ENCODE data around the gene PTEN. TPM values are rescaled to one million over a fixed set of nuclear protein-coding genes. Genes with fewer than 3 reads are reported as not detected.

The PTEN gene
- total and polyA plus RNA-seq, 9 of the 15 experiments (the other 6 are each of a cell fraction or from before 2014, with no cell fraction given), result 8.4 to 56.9 (median 22.2) TPM

GRCh38 chr10:87861953-87862678, 1.3 kb upstream of the PTEN start (continued):
- peak; percentile 93 for TF ChIP-seq NUFIP1 (IDR thresholded peaks at IDR 0.05; ENCODE audit: partially characterized antibody)
- TF ChIP-seq ZNF76 (CRISPR knock-in tag; IDR thresholded peaks at IDR 0.05; ENCODE audit: borderline replicate concordance), result no peak
- peak; percentile 100 for TF ChIP-seq SP1 (CRISPR knock-in tag; IDR thresholded peaks at IDR 0.05)
- TF ChIP-seq AFF1 (IDR thresholded peaks at IDR 0.05; ENCODE audit: low read depth in 1 of 2, partially characterized antibody in 2 of 2), result peak; percentile 43 to 52
- TF ChIP-seq ATF7 (IDR thresholded peaks at IDR 0.05), result peak; percentile 40
- no peak for TF ChIP-seq SRSF9 (IDR thresholded peaks at IDR 0.05; ENCODE audit: borderline replicate concordance, low read depth, low read length)
- TF ChIP-seq FOXK1 (CRISPR knock-in tag; IDR thresholded peaks at IDR 0.05; ENCODE audit: borderline replicate concordance), result no peak
- TF ChIP-seq TAF9B (IDR thresholded peaks at IDR 0.05; ENCODE audit: partially characterized antibody), result peak; percentile 72
- peak; percentile 19; the same call in 1 of the 2 replicates for TF ChIP-seq SIN3B (IDR thresholded peaks at IDR 0.05; ENCODE audit: low read depth)
- TF ChIP-seq RBBP5 (IDR thresholded peaks at IDR 0.05; ENCODE audit: borderline replicate concordance, insufficient read depth, low read length, poor library complexity, severe bottlenecking), result peak; percentile 37
- no peak for TF ChIP-seq ZNF217 (CRISPR knock-in tag; IDR thresholded peaks at IDR 0.05)
- no peak for TF ChIP-seq ELK3 (CRISPR knock-in tag; IDR thresholded peaks at IDR 0.05)
- no peak for TF ChIP-seq TAF15 (IDR thresholded peaks at IDR 0.05; ENCODE audit: low read depth, low read length)
- no peak for TF ChIP-seq ZNF695 (CRISPR knock-in tag; IDR thresholded peaks at IDR 0.05)
- TF ChIP-seq AFF4 (CRISPR knock-in tag; IDR thresholded peaks at IDR 0.05), result 0 out of 2 replicates have a peak, but pooled peaks have one; percentile 60
- TF ChIP-seq RCOR1 (IDR thresholded peaks at IDR 0.05; ENCODE audit: borderline replicate concordance in 1 of 2, low read depth in 2 of 2, low read length in 2 of 2), result 0 out of 4 replicates have a peak, but pooled peaks of 1 of the 2 experiments have one; percentile 49
- no peak for TF ChIP-seq NCOA1 (IDR thresholded peaks at IDR 0.05; ENCODE audit: low read depth)
- TF ChIP-seq ZNF134 (CRISPR knock-in tag; conservative IDR thresholded peaks at IDR 0.05), result no peak

All from K562 (cell line).